Measurements from ENCODE around the gene GNB5. TPM values are rescaled to one million over a fixed set of nuclear protein-coding genes. Genes with fewer than 3 reads are reported as not detected.
A peak's percentile ranks its signal among the peaks of the same experiment; 100 is the strongest.

Gene GNB5
- total RNA-seq, 1 donor from 2014 or later, result 23.7 TPM

- no peak overlapping the region for H3K4me3 ChIP-seq (ENCODE audit: low read depth, low read length)
- DNase-seq (ENCODE audit: low read depth), result peak; percentile 12
- peak; percentile 86 for TF ChIP-seq CTCF (conservative IDR thresholded peaks at IDR 0.05; ENCODE audit: low read depth, low read length)
Observed at GRCh38 chr15:52208306-52208946, 17.2 kb upstream of the GNB5 start.

DNA sequence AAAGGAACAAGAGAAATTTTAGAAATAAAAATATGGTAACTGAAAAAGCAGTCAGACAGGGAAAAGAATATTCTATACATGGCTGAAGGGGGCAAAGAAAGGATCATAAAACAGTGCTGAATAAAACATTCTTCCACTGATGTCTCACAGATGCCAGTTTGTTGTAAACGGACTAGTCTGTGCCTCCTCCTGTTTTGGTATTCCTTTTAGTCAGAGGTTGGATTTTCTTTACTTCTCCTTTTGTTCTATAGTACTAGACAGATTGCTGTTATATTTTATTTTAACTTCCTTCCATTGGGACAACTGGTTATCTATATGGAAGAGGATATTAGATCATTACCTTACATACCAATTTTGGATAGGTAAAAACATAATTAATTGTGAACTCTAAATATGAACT lies 16.0 kb upstream of the GNB5 start:
- no peak overlapping the region for H3K4me3 ChIP-seq (ENCODE audit: low read depth, low read length)
- no peak for DNase-seq (ENCODE audit: low read depth)
- no peak for TF ChIP-seq CTCF (conservative IDR thresholded peaks at IDR 0.05; ENCODE audit: low read depth, low read length)

GRCh38 chr15:52206446-52206845 lies 15.3 kb upstream of the GNB5 start:
- DNase-seq (ENCODE audit: low read depth), result no peak
- H3K4me3 ChIP-seq (ENCODE audit: low read depth, low read length), result no peak overlapping the region
- no peak for TF ChIP-seq CTCF (conservative IDR thresholded peaks at IDR 0.05; ENCODE audit: low read depth, low read length)

- H3K4me3 ChIP-seq (ENCODE audit: low read depth, low read length), result no peak overlapping the region
- DNase-seq (ENCODE audit: low read depth), result no peak
- TF ChIP-seq CTCF (conservative IDR thresholded peaks at IDR 0.05; ENCODE audit: low read depth, low read length), result no peak
Observed at GRCh38 chr15:52204657-52205056, 13.5 kb upstream of the GNB5 start.

DNA sequence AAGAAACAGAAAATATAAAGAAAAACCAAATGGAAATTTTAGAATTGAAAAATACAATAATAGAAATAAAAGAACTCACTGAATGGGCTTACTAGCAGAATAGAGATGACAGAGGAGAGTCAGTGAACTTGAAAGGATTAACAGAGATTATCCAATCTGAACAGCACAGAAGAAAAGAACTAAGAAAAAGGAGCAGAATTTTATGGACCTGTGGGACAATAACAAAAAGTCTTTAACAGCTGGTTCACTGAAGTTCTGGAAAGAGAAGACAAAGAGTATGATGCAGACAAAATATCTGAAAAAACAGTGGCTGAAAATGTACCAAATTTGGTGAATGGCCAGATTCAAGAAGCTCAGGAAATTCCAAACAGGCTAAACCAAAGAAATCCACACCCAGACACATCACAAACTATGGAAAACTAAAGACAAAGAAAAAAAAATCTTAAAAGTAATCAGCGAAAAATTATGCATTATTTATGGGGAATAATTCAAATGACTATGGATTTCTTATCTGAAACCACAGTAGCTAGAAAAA lies 9.7 kb upstream of the GNB5 start:
- DNase-seq (ENCODE audit: low read depth), result no peak
- no peak for TF ChIP-seq CTCF (conservative IDR thresholded peaks at IDR 0.05; ENCODE audit: low read depth, low read length)
- no peak overlapping the region for H3K4me3 ChIP-seq (ENCODE audit: low read depth, low read length)

- TF ChIP-seq CTCF (conservative IDR thresholded peaks at IDR 0.05; ENCODE audit: low read depth, low read length), result no peak
- H3K4me3 ChIP-seq (ENCODE audit: low read depth, low read length), result no peak overlapping the region
- DNase-seq (ENCODE audit: low read depth), result no peak
Observed at GRCh38 chr15:52199271-52199670, 8.1 kb upstream of the GNB5 start.

DNA sequence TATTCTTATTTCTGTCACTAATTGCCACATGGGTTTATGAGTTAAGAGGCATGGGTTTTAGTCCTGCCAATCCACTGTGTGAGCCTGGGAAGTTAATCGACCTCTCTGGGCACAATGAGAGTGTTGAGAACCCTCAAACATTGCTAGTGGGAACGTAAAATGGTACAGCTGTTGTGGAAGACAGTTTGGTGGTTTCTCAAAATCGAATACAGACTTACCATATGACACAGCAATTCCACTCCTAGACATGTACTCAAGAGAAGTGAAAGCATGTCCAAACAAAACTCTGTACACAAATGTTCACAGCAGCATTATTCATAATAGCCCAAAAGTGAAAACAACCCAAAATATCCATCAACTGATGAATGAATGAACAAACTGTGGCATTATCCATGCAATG lies 5.7 kb upstream of the GNB5 start:
- no peak for DNase-seq (ENCODE audit: low read depth)
- no peak overlapping the region for H3K4me3 ChIP-seq (ENCODE audit: low read depth, low read length)
- no peak for TF ChIP-seq CTCF (conservative IDR thresholded peaks at IDR 0.05; ENCODE audit: low read depth, low read length)

Data from epithelial cell of proximal tubule (primary cell).